Activated naive CD4-positive, alpha-beta T cell treated with anti-CD3 and anti-CD28 coated beads, Interleukin-2, amount 50 U/mL, for 72 hours (primary cell): ENCODE results near the gene LTBR. TPM values are rescaled to one million over a fixed set of nuclear protein-coding genes. Genes with fewer than 3 reads are reported as not detected.
"Not testable (repeated sequence)": the region's sequence is repeated elsewhere in the genome, so short reads cannot be mapped to it uniquely, and the experiment has no call there.

Source experiments
- ATAC-seq, 2 donors: fragments of 150-1000 bp; cut with Tn5 transposase; 2 replicates each; pipeline ENCODE4 v1.10.0; 2021; ENCODE audit warnings: mild to moderate bottlenecking in 2 of 2, moderate library complexity in 2 of 2
- DNase-seq, 2 donors: peaks; one replicate each; pipeline ENCODE4 v3.0.0; 2021 to 2022; ENCODE audit warnings: low spot score in 2 of 2
- H3K27ac Mint-ChIP-seq, 2 donors: one replicate each; pipeline ENCODE4 v1.8.0; 2022; ENCODE audit warnings: mild to moderate bottlenecking in 2 of 2, mixed read lengths in 2 of 2
- H3K36me3 Mint-ChIP-seq, 2 donors: one replicate each; pipeline ENCODE4 v1.8.0; 2022; ENCODE audit warnings: mixed read lengths in 2 of 2
- H3K9me3 Mint-ChIP-seq, 2 donors: one replicate each; pipeline ENCODE4 v1.8.0; 2022; ENCODE audit warnings: mixed read lengths in 2 of 2
- total RNA-seq, 2 donors: library from RNA; stranded (reverse); gene quantifications; one replicate each; pipeline ENCODE4 v1.2.3, GENCODE V29; 2022

Gene LTBR
- total RNA-seq, 2 donors from 2014 or later: 2.0 to 3.1 TPM

- Mint-ChIP-seq H3K36me3 (no peaks in the 10 kb centered on the region), H3K27ac (no peak overlapping the region), H3K9me3 (peaks cover 0 to 6% of the 10 kb centered on the region in 2 donors)
- DNase-seq (no peak), ATAC-seq (no peak)
These were observed 40.4 kb upstream of the LTBR start for GRCh38 chr12:6343518-6343917.

GRCh38 chr12:6344101-6344660 lies 39.8 kb upstream of the LTBR start:
- ATAC-seq, H3K27ac Mint-ChIP-seq, H3K36me3 Mint-ChIP-seq, DNase-seq, H3K9me3 Mint-ChIP-seq: not testable (repeated sequence)

- DNase-seq: no peak
- ATAC-seq: peak; percentile 70 to 86
- Mint-ChIP-seq H3K9me3 (peaks cover 0 to 6% of the 10 kb centered on the region in 2 donors), H3K27ac (peak overlapping the region; percentile 81 to 91), H3K36me3 (no peaks in the 10 kb centered on the region)
These were observed 38.5 kb upstream of the LTBR start for GRCh38 chr12:6345319-6346091.

GRCh38 chr12:6346235-6346832 lies 37.6 kb upstream of the LTBR start:
- Mint-ChIP-seq H3K27ac (peak overlapping the region; percentile 81 to 91), H3K36me3 (no peaks in the 10 kb centered on the region), H3K9me3 (peaks cover 0 to 6% of the 10 kb centered on the region in 2 donors)
- ATAC-seq: no peak
- no peak for DNase-seq

- peak overlapping the region in 1 of 2 donors; percentile 2 for H3K27ac Mint-ChIP-seq
- ATAC-seq (no peak), DNase-seq (no peak)
- H3K9me3 Mint-ChIP-seq: peaks cover 0 to 6% of the 10 kb centered on the region in 2 donors
- no peaks in the 10 kb centered on the region for H3K36me3 Mint-ChIP-seq
These were observed 37.0 kb upstream of the LTBR start for GRCh38 chr12:6346942-6347341.

- peak overlapping the region in 1 of 2 donors; percentile 2 for H3K27ac Mint-ChIP-seq
- no peaks in the 10 kb centered on the region for H3K36me3 Mint-ChIP-seq
- DNase-seq (no peak), ATAC-seq (no peak)
- peaks cover 0 to 6% of the 10 kb centered on the region in 2 donors for H3K9me3 Mint-ChIP-seq
These were observed 36.3 kb upstream of the LTBR start for GRCh38 chr12:6347367-6348338.

- Mint-ChIP-seq H3K36me3 (no peaks in the 10 kb centered on the region), H3K27ac (no peak overlapping the region), H3K9me3 (peaks cover 0 to 4% of the 10 kb centered on the region in 2 donors)
- no peak for DNase-seq
- ATAC-seq: no peak
These were observed 32.3 kb upstream of the LTBR start for GRCh38 chr12:6351622-6352021.

GRCh38 chr12:6352193-6353173 lies 31.5 kb upstream of the LTBR start:
- Mint-ChIP-seq H3K9me3 (no peaks in the 10 kb centered on the region), H3K36me3 (no peaks in the 10 kb centered on the region), H3K27ac (no peak overlapping the region)
- no peak for DNase-seq
- ATAC-seq: peak in 1 of 2 donors; percentile 39

GRCh38 chr12:6354495-6355393 lies 29.2 kb upstream of the LTBR start:
- Mint-ChIP-seq H3K27ac (no peak overlapping the region), H3K36me3 (no peaks in the 10 kb centered on the region), H3K9me3 (no peaks in the 10 kb centered on the region)
- ATAC-seq: no peak
- DNase-seq: no peak

- no peak for ATAC-seq
- Mint-ChIP-seq H3K9me3 (no peaks in the 10 kb centered on the region), H3K27ac (no peak overlapping the region), H3K36me3 (no peaks in the 10 kb centered on the region)
- DNase-seq: no peak
These were observed 28.2 kb upstream of the LTBR start for GRCh38 chr12:6355491-6356373.

- H3K36me3 Mint-ChIP-seq: no peaks in the 10 kb centered on the region
- no peak overlapping the region for H3K27ac Mint-ChIP-seq
- no peaks in the 10 kb centered on the region for H3K9me3 Mint-ChIP-seq
- no peak for ATAC-seq
- DNase-seq: no peak
These were observed 27.6 kb upstream of the LTBR start for GRCh38 chr12:6356374-6356820.

- DNase-seq (no peak), ATAC-seq (no peak)
- Mint-ChIP-seq H3K9me3 (no peaks in the 10 kb centered on the region), H3K27ac (no peak overlapping the region), H3K36me3 (no peaks in the 10 kb centered on the region)
These were observed 25.1 kb upstream of the LTBR start for GRCh38 chr12:6358881-6359280.

GRCh38 chr12:6360080-6360571 lies 23.8 kb upstream of the LTBR start:
- DNase-seq (peak in 1 of 2 donors; percentile 1), ATAC-seq (no peak)
- peak overlapping the region in 1 of 2 donors; percentile 32 for H3K27ac Mint-ChIP-seq
- no peaks in the 10 kb centered on the region for H3K36me3 Mint-ChIP-seq
- H3K9me3 Mint-ChIP-seq: no peaks in the 10 kb centered on the region
